ENCODE data around the gene SPATA13. TPM values are rescaled to one million over a fixed set of nuclear protein-coding genes. Genes with fewer than 3 reads are reported as not detected.

SPATA13 gene
- total RNA-seq, 4 donors from 2014 or later, result 10.0 to 24.6 (median 13.4) TPM

DNA sequence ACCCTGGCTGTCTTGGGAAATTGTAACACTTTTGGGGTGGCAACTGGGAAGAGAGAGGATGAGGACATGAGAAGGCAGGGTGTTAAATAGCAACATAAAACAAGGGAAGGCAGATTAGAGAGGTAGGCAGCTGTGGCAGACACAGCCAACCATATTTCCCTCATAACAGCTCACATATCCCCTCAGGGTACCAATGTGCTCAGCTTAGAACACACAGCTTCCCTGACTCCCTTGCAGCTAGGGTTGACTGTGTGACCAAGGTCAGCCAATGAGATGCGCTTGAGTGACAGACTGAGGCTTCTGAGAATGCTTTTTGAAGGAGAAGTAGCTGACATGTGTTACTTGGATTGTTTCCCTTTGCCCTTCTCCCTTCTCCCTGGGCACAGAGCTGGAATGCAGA, 28.8 kb upstream of the SPATA13 start:
- ATAC-seq, result no peak
- Histone ChIP-seq H3K27me3 (peaks cover 13% of the 10 kb centered on the region), H3K9me3 (peaks cover 0 to 18% (median 0%) of the 10 kb centered on the region in 3 donors), H3K4me3 (no peak overlapping the region), H3K27ac (no peak overlapping the region), H3K36me3 (no peaks in the 10 kb centered on the region), H3K4me1 (no peaks in the 10 kb centered on the region)
- no peak for TF ChIP-seq CTCF (IDR thresholded peaks at IDR 0.05)
- 0% methylated on average over 1 of the region's 1 CpG; no CpG with 5 or more reads in 1 of the 2 donors for WGBS, 2 donors (ENCODE audit: low coverage in 1 of 2)

GRCh38 chr13:24133021-24133795, 27.3 kb upstream of the SPATA13 start:
- H3K27me3 ChIP-seq, result peaks cover 10% of the 10 kb centered on the region
- no peak for ATAC-seq
- no peak for TF ChIP-seq EP300 (IDR thresholded peaks at IDR 0.05)
- TF ChIP-seq POLR2AphosphoS5 (IDR thresholded peaks at IDR 0.05), result no peak
- TF ChIP-seq POLR2A (IDR thresholded peaks at IDR 0.05), result no peak
- TF ChIP-seq CTCF (IDR thresholded peaks at IDR 0.05), result no peak
- peaks cover 0 to 18% (median 0%) of the 10 kb centered on the region in 3 donors for H3K9me3 ChIP-seq
- WGBS, 2 donors (ENCODE audit: low coverage in 1 of 2), result 73% methylated on average over 5 of the region's 7 CpGs; no CpG with 5 or more reads in 1 of the 2 donors
- no peaks in the 10 kb centered on the region for H3K4me1 ChIP-seq
- H3K36me3 ChIP-seq, result no peaks in the 10 kb centered on the region
- H3K27ac ChIP-seq, result no peak overlapping the region
- H3K4me3 ChIP-seq, result no peak overlapping the region

DNA sequence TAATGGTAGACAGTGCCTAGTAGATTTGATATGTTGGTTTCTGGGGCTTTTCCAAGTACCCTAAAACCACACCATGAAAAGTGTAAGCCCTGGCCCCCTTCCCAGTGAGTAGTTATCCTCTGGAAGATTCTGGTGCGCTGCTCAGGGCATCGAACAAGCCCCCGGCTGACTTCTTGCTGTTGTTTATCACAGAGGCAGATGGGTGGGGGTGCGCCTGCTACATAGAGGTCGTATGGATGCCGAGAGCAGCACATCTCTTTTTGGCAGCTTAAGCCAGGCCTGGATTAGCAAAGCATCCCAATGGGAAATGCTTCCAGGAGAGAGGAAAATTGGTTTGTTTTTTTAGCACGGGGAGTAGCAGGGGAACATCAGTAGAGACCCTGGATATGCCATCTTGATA, 26.3 kb upstream of the SPATA13 start:
- H3K36me3 ChIP-seq, result no peaks in the 10 kb centered on the region
- no peak for TF ChIP-seq CTCF (IDR thresholded peaks at IDR 0.05)
- no peak for TF ChIP-seq POLR2AphosphoS5 (IDR thresholded peaks at IDR 0.05)
- no peak for TF ChIP-seq EP300 (IDR thresholded peaks at IDR 0.05)
- TF ChIP-seq POLR2A (IDR thresholded peaks at IDR 0.05), result no peak
- no peak overlapping the region for H3K27ac ChIP-seq
- H3K4me3 ChIP-seq, result no peak overlapping the region
- ATAC-seq, result no peak
- no peaks in the 10 kb centered on the region for H3K4me1 ChIP-seq
- peaks cover 8% of the 10 kb centered on the region for H3K27me3 ChIP-seq
- 26 to 56% methylated on average over 3 to 4 of the region's 7 CpGs for WGBS, 2 donors (ENCODE audit: low coverage in 1 of 2)
- peaks cover 0 to 18% (median 0%) of the 10 kb centered on the region in 3 donors for H3K9me3 ChIP-seq

GRCh38 chr13:24134757-24135156, 25.8 kb upstream of the SPATA13 start:
- no peak overlapping the region for H3K27ac ChIP-seq
- 63 to 70% methylated on average over 6 of the region's 6 CpGs for WGBS, 2 donors (ENCODE audit: low coverage in 1 of 2)
- TF ChIP-seq EP300 (IDR thresholded peaks at IDR 0.05), result no peak
- TF ChIP-seq POLR2A (IDR thresholded peaks at IDR 0.05), result no peak
- no peak for TF ChIP-seq CTCF (IDR thresholded peaks at IDR 0.05)
- no peak for TF ChIP-seq POLR2AphosphoS5 (IDR thresholded peaks at IDR 0.05)
- ATAC-seq, result no peak
- H3K27me3 ChIP-seq, result peaks cover 2% of the 10 kb centered on the region
- H3K9me3 ChIP-seq, result peaks cover 0 to 18% (median 0%) of the 10 kb centered on the region in 3 donors
- H3K36me3 ChIP-seq, result no peaks in the 10 kb centered on the region
- no peaks in the 10 kb centered on the region for H3K4me1 ChIP-seq
- no peak overlapping the region for H3K4me3 ChIP-seq

DNA sequence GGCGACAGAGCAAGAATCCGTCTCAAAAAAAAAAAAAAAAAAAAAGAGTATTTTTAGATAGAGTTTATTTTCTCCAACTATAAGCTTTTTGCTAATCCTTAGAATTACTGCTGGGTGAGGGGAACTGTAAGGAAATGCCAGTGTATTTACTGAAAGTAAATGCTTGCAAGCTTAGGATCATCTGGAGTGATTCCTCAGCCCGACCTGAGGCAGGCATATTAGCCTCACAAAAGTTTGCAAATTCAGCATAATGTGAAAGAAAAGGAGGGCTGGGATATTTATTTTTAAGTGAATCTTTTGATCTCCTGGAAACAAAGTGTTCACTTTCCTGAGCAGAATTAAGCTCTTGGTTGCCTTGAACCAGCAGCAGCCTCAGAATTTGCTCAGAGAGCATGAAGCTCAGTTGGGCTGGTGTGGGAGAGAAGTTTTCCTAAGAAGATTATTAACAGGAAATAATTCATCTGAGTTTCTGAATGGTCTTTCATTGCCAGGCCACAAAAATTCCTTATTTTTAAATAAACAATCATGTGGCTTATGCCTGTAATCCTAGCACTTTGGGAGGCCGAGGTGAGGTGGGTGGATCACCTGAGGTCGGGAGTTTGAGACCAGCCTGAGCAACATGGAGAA, 24.7 kb upstream of the SPATA13 start:
- Histone ChIP-seq H3K36me3 (no peaks in the 10 kb centered on the region), H3K27me3 (no peaks in the 10 kb centered on the region), H3K4me1 (no peaks in the 10 kb centered on the region), H3K27ac (no peak overlapping the region), H3K9me3 (peaks cover 0 to 18% (median 0%) of the 10 kb centered on the region in 3 donors), H3K4me3 (no peak overlapping the region)
- TF ChIP-seq EP300 (IDR thresholded peaks at IDR 0.05) (no peak), POLR2AphosphoS5 (IDR thresholded peaks at IDR 0.05) (no peak), POLR2A (IDR thresholded peaks at IDR 0.05) (no peak), CTCF (IDR thresholded peaks at IDR 0.05) (no peak)
- no peak for ATAC-seq
- WGBS, 2 donors (ENCODE audit: low coverage in 1 of 2), result 90 to 91% methylated on average over 3 to 5 of the region's 5 CpGs
